Measurements from ENCODE around the gene TPK1.

TPK1 gene

GRCh38 chr7:144473908-144474307 lies 361.9 kb downstream of the TPK1 start:
- no peak for TF ChIP-seq GATA2 (IDR thresholded peaks at IDR 0.05; ENCODE audit: low read depth, low read length)
- TF ChIP-seq GATA3 (IDR thresholded peaks at IDR 0.05; ENCODE audit: low read depth, low read length), result no peak

GRCh38 chr7:144470078-144470477 lies 365.8 kb downstream of the TPK1 start:
- TF ChIP-seq GATA2 (IDR thresholded peaks at IDR 0.05; ENCODE audit: low read depth, low read length) (no peak), GATA3 (IDR thresholded peaks at IDR 0.05; ENCODE audit: low read depth, low read length) (no peak)

- TF ChIP-seq GATA3 (IDR thresholded peaks at IDR 0.05; ENCODE audit: low read depth, low read length) (no peak), GATA2 (IDR thresholded peaks at IDR 0.05; ENCODE audit: low read depth, low read length) (no peak)
Observed at GRCh38 chr7:144468990-144469732, 366.7 kb downstream of the TPK1 start.

GRCh38 chr7:144459635-144460034 lies 376.2 kb downstream of the TPK1 start:
- TF ChIP-seq GATA2 (IDR thresholded peaks at IDR 0.05; ENCODE audit: low read depth, low read length) (no peak), GATA3 (IDR thresholded peaks at IDR 0.05; ENCODE audit: low read depth, low read length) (no peak)

- no peak for TF ChIP-seq GATA2 (IDR thresholded peaks at IDR 0.05; ENCODE audit: low read depth, low read length)
- no peak for TF ChIP-seq GATA3 (IDR thresholded peaks at IDR 0.05; ENCODE audit: low read depth, low read length)
Observed at GRCh38 chr7:144455040-144455404, 380.8 kb downstream of the TPK1 start.

- TF ChIP-seq GATA2 (IDR thresholded peaks at IDR 0.05; ENCODE audit: low read depth, low read length), result no peak
- no peak for TF ChIP-seq GATA3 (IDR thresholded peaks at IDR 0.05; ENCODE audit: low read depth, low read length)
Observed at GRCh38 chr7:144454256-144455039, 381.4 kb downstream of the TPK1 start.

GRCh38 chr7:144452064-144452463 lies 383.8 kb downstream of the TPK1 start:
- no peak for TF ChIP-seq GATA2 (IDR thresholded peaks at IDR 0.05; ENCODE audit: low read depth, low read length)
- no peak for TF ChIP-seq GATA3 (IDR thresholded peaks at IDR 0.05; ENCODE audit: low read depth, low read length)

GRCh38 chr7:144445590-144445989 lies 390.3 kb downstream of the TPK1 start:
- TF ChIP-seq GATA3 (IDR thresholded peaks at IDR 0.05; ENCODE audit: low read depth, low read length) (no peak), GATA2 (IDR thresholded peaks at IDR 0.05; ENCODE audit: low read depth, low read length) (no peak)

GRCh38 chr7:144439717-144440205 lies 396.1 kb downstream of the TPK1 start:
- no peak for TF ChIP-seq GATA3 (IDR thresholded peaks at IDR 0.05; ENCODE audit: low read depth, low read length)
- TF ChIP-seq GATA2 (IDR thresholded peaks at IDR 0.05; ENCODE audit: low read depth, low read length), result no peak

- no peak for TF ChIP-seq GATA2 (IDR thresholded peaks at IDR 0.05; ENCODE audit: low read depth, low read length)
- no peak for TF ChIP-seq GATA3 (IDR thresholded peaks at IDR 0.05; ENCODE audit: low read depth, low read length)
Observed at GRCh38 chr7:144438759-144439158, 397.1 kb downstream of the TPK1 start.

- TF ChIP-seq GATA2 (IDR thresholded peaks at IDR 0.05; ENCODE audit: low read depth, low read length), result no peak
- no peak for TF ChIP-seq GATA3 (IDR thresholded peaks at IDR 0.05; ENCODE audit: low read depth, low read length)
Observed at GRCh38 chr7:144437370-144438191, 398.3 kb downstream of the TPK1 start.

- TF ChIP-seq GATA2 (IDR thresholded peaks at IDR 0.05; ENCODE audit: low read depth, low read length) (no peak), GATA3 (IDR thresholded peaks at IDR 0.05; ENCODE audit: low read depth, low read length) (no peak)
Observed at GRCh38 chr7:144436500-144436899, 399.4 kb downstream of the TPK1 start.

- TF ChIP-seq GATA2 (IDR thresholded peaks at IDR 0.05; ENCODE audit: low read depth, low read length) (no peak), GATA3 (IDR thresholded peaks at IDR 0.05; ENCODE audit: low read depth, low read length) (no peak)
Observed at GRCh38 chr7:144428431-144428830, 407.4 kb downstream of the TPK1 start.

- no peak for TF ChIP-seq GATA2 (IDR thresholded peaks at IDR 0.05; ENCODE audit: low read depth, low read length)
- no peak for TF ChIP-seq GATA3 (IDR thresholded peaks at IDR 0.05; ENCODE audit: low read depth, low read length)
Observed at GRCh38 chr7:144416341-144416740, 419.5 kb downstream of the TPK1 start.
